GM18873 (cell line): ENCODE data around the gene LYPD4.

Source experiments
- ATAC-seq: cut with Tn5 transposase; IDR thresholded peaks from one replicate; pipeline ENCODE4 v1.9.1; 2021; ENCODE audit warnings: mild to moderate bottlenecking, moderate library complexity, moderate number of reproducible peaks; ENCODE audit not compliant: unreplicated experiment, low FRiP score

Gene LYPD4

GRCh38 chr19:41853768-41854167 is 9.3 kb upstream of the LYPD4 start:
- no peak for ATAC-seq

- ATAC-seq = no peak
Observed at GRCh38 chr19:41853344-41853743, 8.9 kb upstream of the LYPD4 start.

GRCh38 chr19:41851456-41851855 is 7.0 kb upstream of the LYPD4 start:
- ATAC-seq = no peak

- ATAC-seq = no peak
Observed at GRCh38 chr19:41850381-41850780, 5.9 kb upstream of the LYPD4 start.

- ATAC-seq = no peak
Observed at GRCh38 chr19:41849067-41849466, 4.6 kb upstream of the LYPD4 start.

GRCh38 chr19:41848666-41849065 is 4.2 kb upstream of the LYPD4 start:
- no peak for ATAC-seq

- no peak for ATAC-seq
Observed at GRCh38 chr19:41847351-41848105, 3.0 kb upstream of the LYPD4 start.

GRCh38 chr19:41845051-41845590 is 638 bp upstream of the LYPD4 start:
- ATAC-seq = no peak

- no peak for ATAC-seq
Observed at GRCh38 chr19:41845001-41845050, 343 bp upstream of the LYPD4 start, which contains the start of gene DMRTC2. Gene DMRTC2, plus strand, starts transcription at chr19:41845042. Its CDS starts 2,387 bp downstream, at chr19:41847429.

GRCh38 chr19:41843371-41843770 is 1.1 kb downstream of the LYPD4 start:
- ATAC-seq = no peak

- ATAC-seq = no peak
Observed at GRCh38 chr19:41839211-41839610, 5.3 kb downstream of the LYPD4 start.

GRCh38 chr19:41837981-41838708 is 6.3 kb downstream of the LYPD4 start:
- ATAC-seq = no peak

GRCh38 chr19:41821003-41821735 is 23.3 kb downstream of the LYPD4 start:
- ATAC-seq = no peak

- ATAC-seq = no peak
Observed at GRCh38 chr19:41816761-41817160, 27.7 kb downstream of the LYPD4 start.

- no peak for ATAC-seq
Observed at GRCh38 chr19:41815301-41815700, 29.2 kb downstream of the LYPD4 start.

GRCh38 chr19:41813911-41814310 is 30.6 kb downstream of the LYPD4 start:
- no peak for ATAC-seq

- no peak for ATAC-seq
Observed at GRCh38 chr19:41811981-41812380, 32.5 kb downstream of the LYPD4 start.

- ATAC-seq = no peak
Observed at GRCh38 chr19:41811036-41811435, 33.4 kb downstream of the LYPD4 start.

- no peak for ATAC-seq
Observed at GRCh38 chr19:41810301-41810700, 34.2 kb downstream of the LYPD4 start.

GRCh38 chr19:41808663-41809566 is 35.6 kb downstream of the LYPD4 start:
- ATAC-seq = no peak

GRCh38 chr19:41807176-41807575 is 37.3 kb downstream of the LYPD4 start:
- ATAC-seq = no peak
